A673 (cell line): ENCODE data around the gene APOBEC2. TPM values are rescaled to one million over a fixed set of nuclear protein-coding genes. Genes with fewer than 3 reads are reported as not detected.
"Not testable (repeated sequence)": the region's sequence is repeated elsewhere in the genome, so short reads cannot be mapped to it uniquely, and the experiment has no call there.

Experiments
- BruUV-seq: library from RNA; stranded (reverse); fragments of 400-500 nt; replicated peaks from 2 replicates; lab custom pipeline; 2021; lab: Mats Ljungman, UMichigan
- CTCF ChIA-PET: fragments of 300-600 bp; sonication (Branson Sonifier 250); formaldehyde crosslinking; loops from one replicate; lab custom pipeline; 2022; ENCODE audit warnings: antibody characterized with exemption; lab: Charles Lee
- POLR2A ChIA-PET: fragments of 300-600 bp; sonication (Branson Sonifier 250); formaldehyde crosslinking; loops from one replicate; lab custom pipeline; 2022; ENCODE audit warnings: antibody characterized with exemption; ENCODE audit not compliant: low non-redundant PET; lab: Charles Lee
- DNase-seq: peaks from one replicate; pipeline ENCODE4 v3.0.0-alpha.2; 2015; ENCODE audit warnings: low spot score
- H3K27ac ChIP-seq: fragments of 200-600 bp; sonication (generic); 2 replicates; pipeline ENCODE4 v1.5.1; 2016; ENCODE audit warnings: mixed run types, low read depth, mild to moderate bottlenecking, mixed read lengths, antibody characterized with exemption, low read length; ENCODE audit not compliant: poor library complexity, severe bottlenecking
- H3K27me3 ChIP-seq: fragments of 200-600 bp; sonication (generic); replicated peaks from 2 replicates; pipeline ENCODE4 v1.6.1; 2017; ENCODE audit warnings: mixed run types, low read depth, mild to moderate bottlenecking, mixed read lengths, antibody characterized with exemption, low read length; ENCODE audit not compliant: insufficient read depth, poor library complexity
- H3K36me3 ChIP-seq: fragments of 200-600 bp; sonication (generic); 2 replicates; pipeline ENCODE4 v1.6.1; 2016; ENCODE audit warnings: mixed run types, mild to moderate bottlenecking, mixed read lengths, antibody characterized with exemption, low read length; ENCODE audit not compliant: insufficient read depth, poor library complexity, severe bottlenecking
- H3K4me1 ChIP-seq: fragments of 200-600 bp; sonication (generic); 2 replicates; pipeline ENCODE4 v1.6.1; 2017; ENCODE audit warnings: mixed run types, mild to moderate bottlenecking, mixed read lengths, antibody characterized with exemption, low read length; ENCODE audit not compliant: insufficient read depth, poor library complexity, severe bottlenecking
- H3K4me3 ChIP-seq: fragments of 200-600 bp; sonication (generic); 2 replicates; pipeline ENCODE4 v1.5.1; 2016; ENCODE audit warnings: low read depth, mixed run types, mild to moderate bottlenecking, mixed read lengths, low read length; ENCODE audit not compliant: poor library complexity, severe bottlenecking
- H3K9me3 ChIP-seq: fragments of 200-600 bp; sonication (generic); 2 replicates; pipeline ENCODE4 v1.6.1; 2016; ENCODE audit warnings: mixed run types, low read depth, mild to moderate bottlenecking, mixed read lengths, antibody characterized with exemption, low read length; ENCODE audit not compliant: poor library complexity, severe bottlenecking
- CTCF ChIP-seq: fragments of 300-800, 200-600 bp; sonication (generic); conservative IDR thresholded peaks from 2 replicates; pipeline ENCODE4 v1.5.1; 2017; ENCODE audit warnings: low read depth, mild to moderate bottlenecking, antibody characterized with exemption, low read length, moderate library complexity, mixed read lengths
- EZH2 ChIP-seq: fragments of 200-600 bp; sonication (generic); IDR thresholded peaks from 2 replicates; pipeline ENCODE4 v1.6.1; 2017; ENCODE audit warnings: borderline replicate concordance, low read depth, mild to moderate bottlenecking, mixed read lengths, antibody characterized with exemption, low read length; ENCODE audit not compliant: poor library complexity, severe bottlenecking
- intact Hi-C: fragments of 100-400 bp; cut with micrococcal nuclease; formaldehyde crosslinking; loops from one replicate; pipeline ENCODE4 v1.10.0; 2022; ENCODE audit not compliant: unreplicated experiment
- total RNA-seq: library from RNA; stranded (reverse); gene quantifications from 2 replicates; pipeline ENCODE4 v1.2.3, GENCODE V29; 2021

The APOBEC2 gene
- total RNA-seq, 1 experiment from 2014 or later: not detected

- Histone ChIP-seq H3K4me3 (no peak overlapping the region), H3K9me3 (no peaks in the 10 kb centered on the region), H3K4me1 (no peaks in the 10 kb centered on the region), H3K27me3 (no peaks in the 10 kb centered on the region), H3K36me3 (no peaks in the 10 kb centered on the region), H3K27ac (no peak overlapping the region)
- no TSS peak for BruUV-seq
- ChIA-PET POLR2A (no interaction called here), CTCF (no interaction called here)
- TF ChIP-seq CTCF (no peak), EZH2 (no peak)
- no peak for DNase-seq
- intact Hi-C loops: no loop called here
Measured at GRCh38 chr6:41014780-41015179, 38.2 kb upstream of the APOBEC2 start.

GRCh38 chr6:41015860-41016259 is 37.1 kb upstream of the APOBEC2 start:
- intact Hi-C loops, H3K27me3 ChIP-seq, DNase-seq, H3K36me3 ChIP-seq, CTCF ChIA-PET, H3K27ac ChIP-seq, BruUV-seq, H3K9me3 ChIP-seq, POLR2A ChIA-PET, H3K4me1 ChIP-seq, H3K4me3 ChIP-seq: not testable (repeated sequence)

GRCh38 chr6:41017663-41018062 is 35.3 kb upstream of the APOBEC2 start:
- H3K4me1 ChIP-seq: no peaks in the 10 kb centered on the region
- POLR2A ChIA-PET: interaction anchor here (0.8 kb wide), 1 partner anchor 9 kb away, joined by 3 read pairs; no protein-coding TSS in a partner anchor
- H3K4me3 ChIP-seq: no peak overlapping the region
- no peak for DNase-seq
- BruUV-seq: no TSS peak
- CTCF ChIA-PET: interaction anchor here (2.4 kb wide), 1 partner anchor 10 kb away, joined by 7 read pairs; no protein-coding TSS in a partner anchor
- no peaks in the 10 kb centered on the region for H3K27me3 ChIP-seq
- no peak overlapping the region for H3K27ac ChIP-seq
- TF ChIP-seq CTCF (no peak), EZH2 (no peak)
- no peaks in the 10 kb centered on the region for H3K9me3 ChIP-seq
- intact Hi-C loops: no loop called here
- H3K36me3 ChIP-seq: no peaks in the 10 kb centered on the region

- intact Hi-C loops: loop anchor here (10.0 kb wide), 1 partner anchor 707 kb away; no protein-coding TSS in a partner anchor
- DNase-seq: peak; percentile 41
- Histone ChIP-seq H3K27me3 (no peaks in the 10 kb centered on the region), H3K4me1 (no peaks in the 10 kb centered on the region), H3K9me3 (no peaks in the 10 kb centered on the region), H3K27ac (no peak overlapping the region), H3K36me3 (no peaks in the 10 kb centered on the region), H3K4me3 (no peak overlapping the region)
- no TSS peak for BruUV-seq
- CTCF ChIA-PET: interaction anchor here (0.6 kb wide), 1 partner anchor 66 kb away, joined by 4 read pairs; no protein-coding TSS in a partner anchor
- TF ChIP-seq EZH2: no peak
- TF ChIP-seq CTCF: 0 out of 2 replicates have a peak, but pooled peaks have one; percentile 33
- POLR2A ChIA-PET: no interaction called here
Measured at GRCh38 chr6:41021832-41022231, 31.2 kb upstream of the APOBEC2 start.
